Measurements from ENCODE around the gene BCL7A.
"Not testable (repeated sequence)": the region's sequence is repeated elsewhere in the genome, so short reads cannot be mapped to it uniquely, and the experiment has no call there.

Gene BCL7A

DNA sequence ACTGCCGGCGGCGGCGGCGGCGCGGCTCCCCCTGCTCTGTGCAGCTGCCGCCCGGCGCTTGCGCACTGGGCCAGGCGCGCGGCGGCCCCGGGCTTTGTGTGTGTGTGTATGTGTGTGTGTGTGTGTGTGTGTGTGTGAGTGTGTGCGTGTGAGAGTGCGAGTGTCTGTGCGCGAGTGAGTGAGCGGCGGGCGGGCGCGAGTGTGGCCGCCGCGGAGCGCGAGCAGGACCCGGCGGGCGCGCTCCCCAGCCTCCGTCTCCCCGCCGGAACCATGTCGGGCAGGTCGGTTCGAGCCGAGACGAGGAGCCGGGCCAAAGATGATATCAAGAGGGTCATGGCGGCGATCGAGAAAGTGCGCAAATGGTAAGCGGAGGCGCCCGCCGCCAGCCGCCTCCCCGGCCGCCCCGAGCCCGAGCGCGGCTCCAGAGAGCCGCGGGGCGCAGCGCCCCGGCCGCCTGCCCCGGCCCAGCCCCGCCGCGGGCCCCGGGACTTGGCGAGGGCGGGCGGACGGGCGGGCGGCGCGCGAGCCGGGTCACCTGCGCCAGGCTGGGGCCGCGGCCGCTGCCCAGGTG is at the start of gene BCL7A:
BCL7A (plus strand) TSS at position 63 of the 571 bp plus-strand sequence; CDS start at position 271, 208 bp downstream.
- peak; percentile 52 for DNase-seq

DNA sequence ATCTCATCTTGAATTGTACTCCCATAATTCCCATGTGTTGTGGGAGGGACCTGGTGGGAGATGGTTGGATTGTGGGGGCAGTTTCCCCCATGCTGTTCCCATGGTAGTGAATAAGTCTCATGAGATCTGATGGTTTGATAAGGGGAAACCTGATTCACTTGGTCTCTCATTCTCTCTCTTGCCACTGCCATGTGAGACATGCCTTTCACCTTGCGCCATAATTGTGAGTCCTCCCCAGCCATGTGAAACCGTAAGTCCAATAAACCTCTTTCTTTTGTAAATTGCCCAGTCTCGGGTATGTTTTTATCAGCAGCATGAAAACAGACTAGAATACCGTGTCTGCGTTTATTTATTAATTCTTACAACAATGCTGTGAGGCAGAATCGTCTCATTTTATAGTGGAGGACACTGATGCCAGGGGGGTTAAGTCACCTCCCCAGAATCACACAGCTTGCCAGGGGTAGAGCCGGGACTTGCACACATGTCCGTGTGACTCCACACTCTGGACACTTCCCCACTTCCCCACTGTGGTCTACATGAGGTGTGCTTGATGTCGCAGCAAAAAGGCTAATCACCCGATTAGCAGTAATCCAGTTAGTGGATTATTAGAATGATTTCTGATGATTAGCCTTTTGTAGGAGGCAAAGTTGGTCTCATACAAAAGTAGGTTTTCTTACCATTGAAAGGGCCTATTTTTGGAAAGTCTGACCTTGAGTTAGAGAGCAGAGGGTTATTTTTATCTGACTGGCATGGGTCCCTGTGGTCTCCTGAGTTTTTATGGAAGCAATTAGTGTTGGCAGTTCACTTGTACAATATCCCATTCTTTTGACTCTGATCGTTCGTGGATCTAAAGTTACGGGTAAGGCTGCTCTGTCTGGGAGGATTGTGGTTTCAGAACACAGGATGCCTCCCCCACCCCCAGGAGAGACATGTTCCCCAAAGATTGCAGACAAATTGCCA is 47.4 kb upstream of the BCL7A start:
- no peak for DNase-seq

DNA sequence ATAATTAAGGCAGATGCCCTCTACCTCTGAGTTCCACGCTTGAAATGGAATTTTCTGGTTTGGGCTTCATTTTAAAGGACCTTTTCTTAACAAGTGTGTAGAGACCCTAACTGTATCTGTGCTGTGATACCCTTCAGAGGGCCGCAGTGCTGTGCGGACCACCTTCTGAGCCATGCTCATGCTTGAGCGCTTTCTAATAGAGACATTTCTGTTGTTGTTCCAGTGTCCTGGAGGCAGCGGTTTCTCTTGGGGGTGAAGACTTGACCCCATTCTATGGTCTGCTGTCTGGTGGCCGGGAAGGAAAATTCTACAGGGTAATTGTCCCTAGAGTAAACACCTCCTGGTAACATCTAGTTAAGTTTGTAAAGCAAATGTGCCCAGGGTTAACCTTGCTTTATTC is 46.7 kb upstream of the BCL7A start:
- no peak for DNase-seq

DNA sequence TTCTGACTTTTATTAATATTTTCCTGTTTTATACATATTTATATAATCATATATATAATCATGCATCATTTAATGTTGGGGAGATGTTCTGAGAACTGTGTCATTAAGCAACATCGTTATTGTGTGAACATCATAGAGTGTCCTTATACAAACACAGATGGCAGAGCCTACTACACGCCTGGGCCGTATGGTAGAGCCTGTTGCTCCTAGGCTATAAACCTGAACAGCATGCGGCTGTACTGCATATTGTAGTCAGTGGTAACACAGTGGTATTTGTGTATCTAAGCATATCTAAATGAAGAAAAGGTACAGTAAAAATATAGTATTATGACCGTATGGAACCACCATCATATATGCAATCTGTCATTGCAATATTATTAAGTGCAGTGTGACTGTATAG is 44.7 kb upstream of the BCL7A start:
- DNase-seq = no peak

DNA sequence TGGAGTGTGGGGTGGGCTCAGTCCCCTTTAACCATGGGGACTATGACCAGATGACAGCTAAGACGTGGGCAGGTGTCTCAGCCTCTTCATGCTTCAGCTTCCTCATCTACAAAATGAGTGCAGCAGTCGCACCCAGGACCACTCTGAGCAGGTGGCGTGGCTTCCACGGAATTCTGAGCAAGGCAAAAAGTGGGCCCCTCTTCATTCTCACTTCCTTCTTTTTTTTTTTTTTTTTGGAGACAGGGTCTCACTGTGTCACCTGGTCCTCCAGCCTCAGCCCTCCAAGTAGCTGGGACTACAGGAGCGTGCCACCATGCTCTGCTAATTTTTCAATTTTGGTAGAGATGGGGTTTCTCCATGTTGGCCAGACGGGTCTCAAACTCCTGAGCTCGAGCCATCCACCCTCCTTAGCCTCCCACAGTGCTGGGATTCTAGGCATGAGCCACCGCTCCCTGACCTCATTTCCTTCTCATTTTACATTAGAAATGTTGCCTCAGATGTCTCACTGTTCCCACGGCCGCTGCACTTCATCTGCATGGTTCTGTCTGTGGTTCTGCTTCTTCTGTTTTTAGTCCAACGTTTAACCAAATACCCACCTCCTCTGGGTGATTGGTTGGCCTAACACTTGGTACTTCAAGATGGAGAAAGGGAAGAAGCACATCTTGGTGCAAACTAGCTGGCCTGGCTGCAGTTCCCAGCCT is 41.3 kb upstream of the BCL7A start:
- no peak for DNase-seq

DNA sequence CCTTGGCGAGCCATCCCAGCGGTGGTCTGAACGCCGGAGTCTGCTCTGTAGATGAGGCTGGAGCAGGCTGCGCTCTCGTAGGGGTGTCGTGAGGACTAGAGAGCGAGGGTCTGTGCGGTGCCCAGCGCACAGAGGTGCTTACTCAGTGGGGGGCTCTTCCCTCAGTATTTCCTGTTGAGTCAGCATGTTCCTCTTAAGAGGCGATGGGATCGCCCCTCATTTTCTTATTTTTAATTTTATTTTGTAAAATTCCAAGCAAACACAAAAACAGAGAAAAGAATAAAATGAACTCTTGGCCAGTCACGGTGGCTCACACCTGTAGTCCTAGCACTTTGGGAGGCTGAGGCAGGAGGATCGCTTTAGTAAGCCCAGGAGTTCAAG is 40.8 kb upstream of the BCL7A start:
- no peak for DNase-seq

DNA sequence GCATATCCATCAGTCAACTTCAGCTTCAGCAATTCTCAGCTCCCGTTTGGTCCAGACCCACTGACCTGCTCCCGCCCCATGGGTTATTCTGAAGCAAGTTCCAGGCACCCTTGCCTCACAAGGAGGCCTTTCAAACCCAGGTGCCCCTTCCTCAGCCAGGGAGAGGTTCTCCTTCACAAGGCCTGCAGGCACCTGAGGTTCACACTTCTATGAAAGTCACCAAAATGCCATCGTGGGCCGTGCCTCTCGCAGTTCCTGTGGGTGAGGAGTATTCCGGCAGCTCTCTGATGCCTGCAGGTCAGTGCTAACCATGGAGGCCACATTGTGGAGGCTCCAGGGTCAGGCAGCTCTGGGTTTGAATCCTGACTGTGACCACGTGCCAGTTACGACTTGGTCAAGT is 40.2 kb upstream of the BCL7A start:
- no peak for DNase-seq

DNA sequence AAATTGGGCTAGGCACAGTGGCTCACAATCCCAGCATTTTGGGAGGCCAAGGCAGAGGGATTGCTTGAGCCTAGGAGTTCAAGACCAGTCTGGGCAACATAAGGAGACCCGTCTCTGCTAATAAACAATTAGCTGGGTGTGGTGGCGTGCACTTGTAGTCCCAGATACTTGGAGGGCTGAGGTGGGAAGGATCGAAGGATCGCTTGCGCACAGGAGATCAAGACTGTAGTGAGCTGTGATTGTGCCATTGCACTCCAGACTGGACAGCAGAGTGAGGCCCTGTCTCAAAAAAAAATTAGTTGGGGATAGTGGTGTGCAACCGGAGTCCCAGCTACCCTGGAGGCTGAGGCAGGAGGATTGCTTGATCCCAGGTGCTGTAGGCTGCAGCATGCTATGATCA is 38.7 kb upstream of the BCL7A start:
- DNase-seq = no peak

DNA sequence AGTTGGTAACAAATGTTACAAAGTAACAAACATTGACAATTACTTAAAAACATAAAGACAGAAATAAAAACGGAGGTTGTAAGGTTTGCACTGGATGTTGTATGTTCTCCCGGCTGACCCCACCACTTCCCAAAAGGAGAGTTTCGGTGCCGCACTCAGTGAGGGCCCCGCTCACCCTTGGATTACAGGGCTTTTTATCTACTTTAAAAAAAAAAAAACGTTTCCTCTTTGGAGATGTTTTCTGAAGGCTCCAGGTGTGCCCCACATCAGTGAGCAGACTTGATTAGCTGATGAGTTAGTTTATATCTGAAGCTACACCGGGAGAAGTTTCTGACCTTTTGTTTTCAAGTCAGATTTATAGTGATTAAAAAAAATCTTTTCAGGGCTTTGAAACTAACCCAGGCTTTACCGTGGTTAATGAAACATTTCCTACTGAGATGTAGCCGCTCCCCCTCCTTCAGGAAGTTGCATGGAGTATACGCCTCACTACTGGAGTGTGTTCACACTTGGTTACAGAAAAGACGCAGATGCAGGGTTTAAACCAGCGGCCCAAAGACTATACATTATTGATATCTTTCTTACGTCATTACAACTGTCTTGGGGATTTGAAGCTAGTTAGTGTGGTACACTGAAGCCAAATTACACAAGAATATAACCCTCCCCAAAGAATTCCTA is 38.0 kb upstream of the BCL7A start:
- no peak for DNase-seq

DNA sequence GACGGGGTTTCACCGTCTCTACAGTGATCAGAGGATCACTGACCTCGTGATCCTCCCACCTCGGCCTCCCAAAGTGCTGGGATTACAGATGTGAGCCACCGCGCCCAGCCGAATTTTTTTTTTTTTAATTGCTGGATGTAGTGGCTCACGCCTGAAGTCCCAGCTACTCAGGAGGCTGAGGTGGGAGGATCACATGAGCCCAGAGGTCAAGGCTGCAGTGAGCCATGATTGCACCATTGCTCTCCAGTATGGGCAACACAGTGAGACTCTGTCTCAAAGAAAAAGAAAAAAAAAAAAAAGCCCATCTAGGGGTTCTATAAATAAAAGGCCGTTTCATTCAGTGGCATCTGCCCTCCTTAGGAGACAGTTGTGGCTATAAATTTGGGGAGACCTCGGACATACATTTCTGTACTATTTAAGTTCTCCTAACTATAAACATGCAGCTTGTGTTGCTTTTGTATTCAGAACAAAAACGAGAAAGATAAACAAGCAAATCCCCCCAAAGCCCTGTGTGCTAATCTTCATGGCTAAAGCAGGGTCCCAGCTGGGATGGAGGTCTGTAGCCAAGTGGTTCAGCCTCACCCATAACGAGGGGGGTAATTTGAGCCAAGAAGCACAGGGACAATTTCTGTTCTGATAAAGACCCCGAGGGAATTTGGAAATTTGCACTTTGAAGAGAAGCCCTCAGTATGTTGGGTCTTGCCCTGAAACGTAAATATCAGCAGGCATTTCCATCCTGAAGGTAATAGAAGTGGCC is 35.0 kb upstream of the BCL7A start:
- no peak for DNase-seq

DNA sequence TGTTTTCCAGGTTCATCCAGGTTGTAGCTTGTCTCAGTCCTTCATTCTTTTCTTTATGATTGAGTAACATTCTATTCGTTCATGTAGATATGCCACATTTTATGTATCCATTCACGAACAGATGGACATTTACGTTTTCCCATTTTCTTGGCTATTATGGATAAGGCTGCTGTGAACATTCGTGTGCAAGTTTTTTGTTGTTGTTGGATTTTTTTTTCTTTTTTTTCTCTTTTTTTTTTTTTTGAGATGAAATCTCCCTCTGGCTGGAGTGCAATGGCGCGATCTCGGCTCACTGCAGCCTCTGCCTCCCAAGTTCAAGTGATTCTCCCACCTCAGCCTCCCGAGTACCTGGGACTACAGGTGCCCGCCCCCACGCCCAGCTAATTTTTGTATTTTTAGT is 33.2 kb upstream of the BCL7A start:
- DNase-seq = not testable (repeated sequence)

DNA sequence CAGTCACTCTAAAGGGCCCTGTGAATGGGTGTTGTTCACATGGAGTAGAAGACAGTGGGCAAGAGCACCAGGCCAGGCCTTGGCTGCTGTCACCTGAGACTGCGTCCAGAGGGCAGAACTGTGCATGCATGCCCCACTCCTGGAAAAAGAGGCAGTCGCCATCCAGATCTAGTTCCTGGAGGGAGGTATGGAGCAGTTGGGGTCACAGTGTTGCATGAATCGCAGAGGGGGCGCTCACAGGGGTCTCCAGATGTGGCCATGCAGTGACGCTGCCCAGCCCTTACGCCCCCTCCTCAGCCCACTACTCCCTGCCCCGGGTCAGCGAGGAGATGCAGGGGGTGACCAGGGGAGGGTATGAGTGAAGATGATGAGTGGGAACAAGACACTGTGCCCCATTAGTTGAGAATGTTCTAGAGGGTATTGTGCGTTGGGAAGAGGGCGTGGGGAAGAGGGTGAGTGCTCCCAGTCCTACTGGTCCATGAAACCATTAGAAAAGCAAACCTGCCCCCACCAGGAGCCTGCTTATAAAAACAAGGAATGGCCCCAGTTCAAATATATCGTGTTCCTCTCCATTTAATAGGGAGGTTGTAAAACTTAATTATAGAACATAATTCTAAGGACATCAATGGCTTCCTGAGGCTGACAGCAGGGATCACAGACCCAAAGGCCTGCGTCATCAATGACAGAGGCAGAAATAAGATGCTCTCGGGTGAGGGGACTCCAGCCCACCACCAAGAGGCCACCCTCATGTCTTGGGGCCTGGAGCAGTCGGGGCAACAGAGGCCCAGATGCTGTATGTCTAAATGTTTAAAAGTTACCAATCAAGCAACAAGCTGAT is 32.2 kb upstream of the BCL7A start:
- no peak for DNase-seq

DNA sequence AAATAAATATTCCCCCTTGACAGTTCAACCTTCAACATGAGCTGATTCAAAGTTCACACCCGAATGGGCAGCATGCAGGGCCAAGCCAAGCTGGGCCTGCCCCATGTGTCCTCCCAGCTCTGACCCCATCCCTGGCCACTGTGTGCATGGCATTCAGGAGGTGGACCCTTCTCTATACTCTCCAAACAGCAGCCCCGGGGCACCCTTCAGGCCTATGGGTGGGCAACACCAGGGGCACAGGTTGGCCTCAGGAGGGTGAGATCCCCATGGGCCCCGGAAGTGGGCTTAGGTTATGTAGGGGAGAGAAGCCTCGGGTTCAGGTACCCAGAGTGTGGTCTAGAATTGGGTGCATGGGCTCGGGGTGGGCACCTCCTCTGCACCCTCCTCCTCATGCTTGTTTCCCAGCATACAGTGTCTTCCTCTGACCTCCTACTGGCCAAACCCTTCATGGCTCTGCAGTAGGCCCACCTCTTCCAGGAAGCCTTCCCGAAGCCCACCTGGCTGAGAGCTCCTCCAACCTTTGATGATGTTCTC is 31.5 kb upstream of the BCL7A start:
- no peak for DNase-seq

DNA sequence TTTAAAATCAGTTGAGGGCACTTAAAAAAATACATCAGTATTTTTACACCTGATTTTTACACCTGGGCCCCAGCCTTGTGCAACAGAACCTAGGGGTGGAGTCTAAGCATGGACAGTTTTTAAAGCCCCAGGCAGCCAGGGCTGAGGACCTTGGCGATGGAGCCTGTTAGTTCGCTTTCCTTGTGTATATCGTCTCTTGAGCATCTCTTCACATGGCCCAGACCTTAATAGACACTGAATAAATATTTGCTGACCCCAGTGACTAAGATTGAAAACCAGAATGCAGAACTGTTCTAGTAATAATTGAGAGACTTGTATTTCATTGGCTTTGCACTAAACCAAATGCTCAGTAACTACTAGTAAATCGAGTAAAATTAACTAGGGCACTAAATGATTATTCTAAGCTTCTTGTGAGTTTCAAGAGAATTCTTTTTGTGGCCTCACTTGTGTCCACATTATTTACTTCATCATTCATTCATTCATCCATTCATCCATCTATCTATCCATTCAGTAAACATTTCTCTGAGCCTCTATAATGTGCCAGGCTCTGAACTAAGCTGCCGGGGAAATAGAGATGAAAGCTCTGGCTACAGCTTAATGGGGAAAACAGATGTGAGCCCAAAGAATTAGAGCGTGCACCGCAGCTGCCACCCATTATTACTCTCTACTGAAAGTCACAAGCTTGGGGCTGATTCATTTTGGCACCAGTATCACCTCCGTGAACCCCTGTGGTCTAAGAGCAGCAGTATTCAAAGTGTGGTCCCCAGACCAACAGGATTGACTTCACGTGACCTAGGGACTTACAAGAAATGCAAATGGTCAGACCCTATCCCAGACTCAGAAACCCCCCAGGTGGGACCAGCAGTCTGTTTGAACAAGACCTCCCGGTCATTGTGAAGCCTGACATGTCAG is 30.7 kb upstream of the BCL7A start:
- DNase-seq = no peak

DNA sequence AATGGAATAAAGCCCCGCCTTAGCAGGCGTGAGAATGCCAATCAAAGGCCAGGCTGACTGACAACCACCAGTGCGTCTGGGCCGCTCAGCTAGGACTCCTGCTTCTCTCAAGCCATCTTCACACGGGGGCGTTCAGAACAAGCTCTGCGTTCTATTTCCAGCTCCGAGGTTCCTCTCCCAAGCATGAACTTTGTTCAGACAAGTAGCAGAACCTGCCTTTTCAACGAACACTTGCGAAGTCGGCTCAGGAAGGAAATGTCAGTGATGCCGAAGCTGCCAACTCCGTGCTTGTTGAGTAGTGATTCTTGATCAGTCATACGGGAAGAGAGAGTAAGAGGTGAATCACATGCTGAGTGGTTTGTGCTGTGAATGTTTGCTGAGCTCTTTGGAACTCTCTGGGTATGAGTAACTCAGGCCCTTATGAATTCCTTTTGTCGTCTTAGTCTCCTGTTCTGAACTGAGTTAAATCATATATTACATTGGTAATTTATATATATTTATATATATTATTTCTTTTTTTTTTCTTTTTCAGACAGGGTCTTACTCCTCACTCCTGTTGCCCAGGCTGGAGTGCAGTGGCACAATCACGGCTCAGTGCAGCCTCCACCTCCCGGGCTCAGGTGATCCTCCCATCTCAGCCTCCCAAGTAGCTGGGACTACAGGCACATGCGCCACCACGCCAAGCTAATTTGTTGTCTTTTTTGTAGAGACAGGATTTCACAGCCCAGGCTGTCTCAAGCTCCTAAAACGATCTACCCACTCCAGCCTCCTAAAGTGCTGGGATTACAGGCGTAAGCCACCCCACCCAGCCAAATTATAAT is 29.4 kb upstream of the BCL7A start:
- no peak for DNase-seq

DNA sequence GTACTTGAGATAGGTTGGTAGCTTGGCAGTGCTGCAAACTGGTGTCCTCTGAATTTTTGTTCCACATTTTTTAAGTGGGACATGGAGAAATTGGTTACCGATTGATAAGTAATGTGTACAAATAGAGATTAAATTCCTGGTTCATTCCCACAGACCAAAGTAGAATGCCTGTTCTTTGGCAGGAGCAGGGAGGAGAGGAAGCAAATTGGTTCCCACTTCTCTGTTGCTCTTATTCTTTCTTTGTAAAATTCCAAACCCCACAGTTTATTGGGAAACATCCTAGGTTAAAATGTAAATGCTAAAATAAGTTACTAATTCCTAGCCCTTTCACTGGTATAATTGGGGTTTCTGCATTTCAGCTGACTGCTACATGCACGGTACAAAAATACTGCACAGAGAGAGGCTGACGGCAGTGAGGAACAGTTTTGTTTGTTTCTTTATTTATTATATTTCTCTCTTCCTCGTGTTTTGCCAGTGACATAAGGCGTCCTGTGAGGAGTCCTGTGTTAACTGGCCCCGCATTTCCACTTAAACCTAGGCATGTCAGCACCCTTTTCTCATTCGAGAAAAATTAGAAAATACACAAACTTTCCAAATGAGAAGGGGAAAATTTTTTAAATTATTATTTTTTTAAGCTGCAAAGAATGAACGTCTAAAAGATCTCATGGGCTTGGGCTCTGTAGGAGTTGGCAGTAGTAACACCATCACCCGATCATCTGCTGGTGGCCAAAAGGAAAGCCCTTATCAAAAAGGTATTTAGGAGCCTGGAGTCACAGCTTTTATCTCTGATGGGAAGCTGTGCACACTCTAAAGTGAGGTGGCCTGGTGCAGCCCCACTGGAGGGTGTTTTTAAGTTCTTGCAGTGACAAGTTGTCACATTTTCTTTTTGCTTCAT is 25.4 kb upstream of the BCL7A start:
- no peak for DNase-seq

DNA sequence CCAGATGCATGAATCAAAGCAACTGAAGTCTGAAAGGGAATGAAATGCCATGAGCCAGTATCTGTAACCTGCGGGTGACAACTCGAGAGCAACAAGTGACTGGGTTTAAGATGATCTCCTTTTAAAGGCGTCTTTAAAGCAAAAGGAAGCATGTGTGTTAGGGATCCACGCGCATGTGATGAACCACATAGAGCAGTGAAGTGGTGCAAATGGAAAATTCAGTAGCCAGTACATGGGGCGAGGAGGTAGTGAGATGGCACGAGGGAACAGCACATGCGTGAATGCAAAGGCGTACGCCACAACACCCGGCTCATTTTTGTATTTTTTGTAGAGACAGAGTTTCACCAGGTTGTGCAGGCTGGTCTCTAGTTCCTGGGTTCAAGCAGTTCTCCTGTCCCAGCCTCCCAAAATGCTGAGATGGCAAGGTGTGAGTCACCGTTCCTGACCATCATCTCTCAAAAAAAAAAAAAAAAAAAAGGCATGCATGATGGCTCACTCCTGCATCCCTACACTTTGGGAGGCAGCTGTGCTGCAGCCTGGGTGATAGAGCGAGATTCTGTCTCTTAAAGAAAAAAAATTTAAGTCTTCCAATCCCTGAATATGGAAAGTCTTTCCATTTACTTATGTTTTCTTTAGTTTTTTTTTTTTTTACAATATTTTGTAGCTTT is 24.6 kb upstream of the BCL7A start:
- DNase-seq = no peak

Measured in NCI-H345 (cell line).